ENCODE data around the gene NBEA.

- TF ChIP-seq YY1 (IDR thresholded peaks at IDR 0.05; ENCODE audit: insufficient read depth, insufficient read length) = no peak
- TF ChIP-seq ZNF274 (IDR thresholded peaks at IDR 0.05; ENCODE audit: low read depth, low read length) = no peak
These were observed 559.7 kb downstream of the NBEA start for GRCh38 chr13:35501661-35502235.

All from NT2/D1 (cell line).